AG04450 (cell line): ENCODE results near the gene XYLT1. TPM values are rescaled to one million over a fixed set of nuclear protein-coding genes. Genes with fewer than 3 reads are reported as not detected.

Experiments
- CTCF ChIA-PET: fragments of 300-600, 350-600 bp; formaldehyde crosslinking; extraction: SDS; loops from one replicate; lab custom pipeline; 2022; ENCODE audit warnings: antibody characterized with exemption, inconsistent platforms; lab: Charles Lee
- POLR2A ChIA-PET: fragments of 350-600 bp; formaldehyde crosslinking; extraction: SDS; loops from one replicate; lab custom pipeline; 2021; ENCODE audit warnings: antibody characterized with exemption, inconsistent platforms; lab: Yijun Ruan, JAX
- DNase-seq: peaks from one replicate; pipeline ENCODE4 v3.0.0-alpha.2; 2011; ENCODE audit warnings: low read depth, low spot score
- H3K27ac ChIP-seq: one replicate; pipeline ENCODE4 v1.5.1; 2012; ENCODE audit warnings: low read depth, low read length, control low read depth
- H3K27me3 ChIP-seq: one replicate; pipeline ENCODE4 v1.6.0; 2012; ENCODE audit warnings: low read length; ENCODE audit not compliant: control insufficient read depth, insufficient read depth
- H3K4me3 ChIP-seq: 2 replicates; pipeline ENCODE4 v1.5.1; 2011; ENCODE audit warnings: mild to moderate bottlenecking, low read depth, low read length, control low read depth
- H3K9me3 ChIP-seq: 2 replicates; pipeline ENCODE4 v1.5.1; 2012; ENCODE audit warnings: low read length; ENCODE audit not compliant: control insufficient read depth, insufficient read depth
- polyA plus RNA-seq: library from polyadenylated mRNA; depleted of rRNA; stranded (reverse); fragments of >200 nt; gene quantifications from 2 replicates; pipeline ENCODE4 v1.2.3, GENCODE V29; 2011
- TF ChIP-seq, protein P1 (sequence below): IDR thresholded peaks from 2 replicates; pipeline ENCODE4 v1.5.1; 2011; ENCODE audit warnings: low read depth, low read length, control low read depth, inconsistent platforms

XYLT1 gene
- polyA plus RNA-seq, 1 experiment = 6.7 TPM

GRCh38 chr16:17364319-17365210, 106.2 kb downstream of the XYLT1 start:
- POLR2A ChIA-PET = interaction anchor here (1.0 kb wide), 1 partner anchor 91 kb away, joined by 3 read pairs; no protein-coding TSS in a partner anchor
- TF ChIP-seq, protein P1, sequence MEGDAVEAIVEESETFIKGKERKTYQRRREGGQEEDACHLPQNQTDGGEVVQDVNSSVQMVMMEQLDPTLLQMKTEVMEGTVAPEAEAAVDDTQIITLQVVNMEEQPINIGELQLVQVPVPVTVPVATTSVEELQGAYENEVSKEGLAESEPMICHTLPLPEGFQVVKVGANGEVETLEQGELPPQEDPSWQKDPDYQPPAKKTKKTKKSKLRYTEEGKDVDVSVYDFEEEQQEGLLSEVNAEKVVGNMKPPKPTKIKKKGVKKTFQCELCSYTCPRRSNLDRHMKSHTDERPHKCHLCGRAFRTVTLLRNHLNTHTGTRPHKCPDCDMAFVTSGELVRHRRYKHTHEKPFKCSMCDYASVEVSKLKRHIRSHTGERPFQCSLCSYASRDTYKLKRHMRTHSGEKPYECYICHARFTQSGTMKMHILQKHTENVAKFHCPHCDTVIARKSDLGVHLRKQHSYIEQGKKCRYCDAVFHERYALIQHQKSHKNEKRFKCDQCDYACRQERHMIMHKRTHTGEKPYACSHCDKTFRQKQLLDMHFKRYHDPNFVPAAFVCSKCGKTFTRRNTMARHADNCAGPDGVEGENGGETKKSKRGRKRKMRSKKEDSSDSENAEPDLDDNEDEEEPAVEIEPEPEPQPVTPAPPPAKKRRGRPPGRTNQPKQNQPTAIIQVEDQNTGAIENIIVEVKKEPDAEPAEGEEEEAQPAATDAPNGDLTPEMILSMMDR = no peak
- Histone ChIP-seq H3K27ac (peak overlapping the region; percentile 54), H3K27me3 (no peaks in the 10 kb centered on the region), H3K9me3 (no peaks in the 10 kb centered on the region), H3K4me3 (no peak overlapping the region)
- DNase-seq = peak; percentile 82
- CTCF ChIA-PET = no interaction called here

GRCh38 chr16:17362946-17363345, 107.8 kb downstream of the XYLT1 start:
- CTCF ChIA-PET = no interaction called here
- POLR2A ChIA-PET = no interaction called here
- DNase-seq = no peak

DNA sequence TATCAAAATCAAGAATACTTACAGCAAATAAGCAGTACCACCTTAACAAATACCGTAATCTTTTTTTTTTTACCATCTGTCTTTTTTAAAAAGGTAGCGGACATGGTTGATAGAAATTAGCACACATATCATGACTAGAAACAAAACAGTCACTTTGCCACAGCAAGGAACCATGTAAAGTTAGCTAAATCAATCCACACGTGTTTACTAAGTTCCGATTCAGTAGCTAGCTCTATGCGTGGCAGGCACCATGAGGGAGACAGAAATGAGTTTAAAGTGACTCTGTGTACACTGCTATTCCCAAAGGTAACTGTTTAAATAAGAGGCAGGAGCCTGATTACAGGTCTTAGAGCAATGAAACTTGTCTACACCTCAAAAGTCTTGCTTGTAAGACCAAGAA, 108.6 kb downstream of the XYLT1 start:
- H3K9me3 ChIP-seq = no peaks in the 10 kb centered on the region
- no peaks in the 10 kb centered on the region for H3K27me3 ChIP-seq
- TF ChIP-seq, protein P1 = no peak
- ChIA-PET CTCF (no interaction called here), POLR2A (no interaction called here)
- H3K27ac ChIP-seq = no peak overlapping the region
- H3K4me3 ChIP-seq = no peak overlapping the region
- DNase-seq = no peak

More at GRCh38 chr16:17362946-17363345, 107.8 kb downstream of the XYLT1 start:
- Histone ChIP-seq H3K27me3 (no peaks in the 10 kb centered on the region), H3K27ac (no peak overlapping the region), H3K4me3 (no peak overlapping the region), H3K9me3 (no peaks in the 10 kb centered on the region)
- TF ChIP-seq, protein P1 = no peak

DNA sequence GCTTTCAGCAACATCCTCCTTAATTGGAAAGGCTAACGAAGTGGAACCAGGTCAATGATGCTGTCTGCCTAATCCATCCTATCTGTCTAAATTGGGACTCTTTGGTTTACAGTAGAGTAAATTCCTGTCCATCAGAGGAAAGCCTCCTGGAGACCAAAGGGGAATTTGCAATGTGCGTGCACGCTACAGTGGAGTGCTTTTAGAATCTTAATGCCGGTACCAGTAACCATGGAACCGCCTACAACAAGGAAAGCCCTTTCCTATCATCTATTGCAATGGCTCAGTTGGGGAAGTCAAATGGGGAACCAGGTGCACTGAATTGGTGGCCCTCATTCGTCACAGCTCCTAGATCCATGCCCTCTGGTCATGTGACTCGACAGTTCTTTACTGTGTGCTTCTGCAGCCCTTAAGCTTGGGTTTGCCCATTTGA, 110.1 kb downstream of the XYLT1 start:
- Histone ChIP-seq H3K4me3 (no peak overlapping the region), H3K9me3 (no peaks in the 10 kb centered on the region), H3K27ac (no peak overlapping the region), H3K27me3 (no peaks in the 10 kb centered on the region)
- DNase-seq = no peak
- POLR2A ChIA-PET = no interaction called here
- CTCF ChIA-PET = no interaction called here
- TF ChIP-seq, protein P1 = no peak

GRCh38 chr16:17359788-17360390, 110.9 kb downstream of the XYLT1 start:
- no peak for DNase-seq
- no peaks in the 10 kb centered on the region for H3K9me3 ChIP-seq
- ChIA-PET CTCF (no interaction called here), POLR2A (no interaction called here)
- peak overlapping the region; percentile 24 for H3K27ac ChIP-seq
- no peak overlapping the region for H3K4me3 ChIP-seq
- no peaks in the 10 kb centered on the region for H3K27me3 ChIP-seq
- TF ChIP-seq, protein P1 = no peak
